GM12892 (cell line): Measurements from ENCODE around the gene CDO1.

ENCODE experiments used
- POLR2A ChIP-seq: IDR thresholded peaks from 2 replicates; pipeline ENCODE4 v1.6.1; 2011; ENCODE audit warnings: low read depth, low read length, control low read depth
- POLR2AphosphoS5 ChIP-seq: IDR thresholded peaks from 2 replicates; pipeline ENCODE4 v1.6.1; 2011; ENCODE audit warnings: low read depth, low read length, control low read depth

DNA sequence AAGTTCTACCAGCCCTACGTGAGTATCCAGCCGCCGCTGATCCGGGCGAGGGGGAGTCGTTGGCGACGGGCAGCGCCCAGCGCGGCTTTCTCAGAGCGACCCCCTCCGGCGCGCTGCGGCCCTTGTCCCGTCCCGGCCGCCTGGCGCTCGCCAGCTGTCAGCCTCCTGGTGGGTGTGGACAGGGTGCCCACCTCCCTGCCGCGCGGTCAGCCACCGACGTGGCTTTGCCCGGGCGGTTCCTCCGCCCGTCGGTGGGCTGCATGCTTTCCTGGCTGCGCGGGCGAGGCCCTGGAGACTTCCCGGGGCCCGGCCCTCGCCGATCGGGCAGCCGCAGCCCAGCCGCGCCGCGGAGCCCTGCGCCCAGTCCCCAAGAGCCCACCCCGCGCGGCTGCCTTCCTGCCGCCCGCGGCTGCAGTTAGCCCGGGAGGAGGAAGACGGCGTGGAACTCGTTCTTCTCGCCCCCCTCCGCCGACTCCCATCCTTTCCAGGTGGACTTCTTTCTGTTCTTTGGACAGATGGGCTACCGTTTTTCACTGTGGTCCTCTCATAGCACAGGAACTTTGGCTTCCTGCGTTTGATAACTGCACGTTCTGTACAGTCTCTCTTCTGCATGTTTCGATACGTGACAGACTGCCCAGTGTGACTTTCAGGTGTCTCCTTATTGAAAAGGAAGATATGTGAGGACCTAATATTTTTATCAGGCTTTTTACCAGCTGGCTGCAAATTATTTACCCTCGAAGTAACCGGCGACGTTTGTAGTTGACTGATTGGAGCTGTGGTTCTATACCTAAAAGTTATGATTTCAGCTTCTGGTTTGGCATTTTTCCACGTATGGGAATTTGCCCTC, 25.9 kb upstream of the CDO1 start:
- no peak for TF ChIP-seq POLR2A
- no peak for TF ChIP-seq POLR2AphosphoS5
